Renal cortical epithelial cell (primary cell): Measurements from ENCODE around the gene TRIM28. TPM values are rescaled to one million over a fixed set of nuclear protein-coding genes. Genes with fewer than 3 reads are reported as not detected.

Experiments
- DNase-seq: peaks from one replicate; pipeline ENCODE4 v3.0.0-alpha.2; 2011; ENCODE audit warnings: low read depth
- total RNA-seq: library from RNA; depleted of rRNA; stranded (reverse); fragments of >200 nt; gene quantifications from 2 replicates; pipeline ENCODE4 v1.2.3, GENCODE V29; 2014

TRIM28 gene
- total RNA-seq, 1 donor from 2014 or later: 276 TPM

DNA sequence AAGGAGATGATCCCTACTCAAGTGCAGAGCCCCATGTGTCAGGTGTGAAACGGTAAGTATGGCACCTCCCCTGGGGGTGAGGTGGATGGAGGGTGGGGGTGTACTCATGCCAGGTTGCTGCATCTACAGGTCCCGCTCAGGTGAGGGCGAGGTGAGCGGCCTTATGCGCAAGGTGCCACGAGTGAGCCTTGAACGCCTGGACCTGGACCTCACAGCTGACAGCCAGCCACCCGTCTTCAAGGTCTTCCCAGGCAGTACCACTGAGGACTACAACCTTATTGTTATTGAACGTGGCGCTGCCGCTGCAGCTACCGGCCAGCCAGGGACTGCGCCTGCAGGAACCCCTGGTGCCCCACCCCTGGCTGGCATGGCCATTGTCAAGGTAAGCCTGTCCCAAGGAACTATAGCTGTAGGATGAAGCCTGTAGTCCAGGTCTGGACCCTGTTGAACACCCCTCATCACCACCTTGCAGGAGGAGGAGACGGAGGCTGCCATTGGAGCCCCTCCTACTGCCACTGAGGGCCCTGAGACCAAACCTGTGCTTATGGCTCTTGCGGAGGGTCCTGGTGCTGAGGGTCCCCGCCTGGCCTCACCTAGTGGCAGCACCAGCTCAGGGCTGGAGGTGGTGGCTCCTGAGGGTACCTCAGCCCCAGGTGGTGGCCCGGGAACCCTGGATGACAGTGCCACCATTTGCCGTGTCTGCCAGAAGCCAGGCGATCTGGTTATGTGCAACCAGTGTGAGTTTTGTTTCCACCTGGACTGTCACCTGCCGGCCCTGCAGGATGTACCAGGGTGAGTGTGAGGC is 5.2 kb downstream of the TRIM28 start:
- no peak for DNase-seq

DNA sequence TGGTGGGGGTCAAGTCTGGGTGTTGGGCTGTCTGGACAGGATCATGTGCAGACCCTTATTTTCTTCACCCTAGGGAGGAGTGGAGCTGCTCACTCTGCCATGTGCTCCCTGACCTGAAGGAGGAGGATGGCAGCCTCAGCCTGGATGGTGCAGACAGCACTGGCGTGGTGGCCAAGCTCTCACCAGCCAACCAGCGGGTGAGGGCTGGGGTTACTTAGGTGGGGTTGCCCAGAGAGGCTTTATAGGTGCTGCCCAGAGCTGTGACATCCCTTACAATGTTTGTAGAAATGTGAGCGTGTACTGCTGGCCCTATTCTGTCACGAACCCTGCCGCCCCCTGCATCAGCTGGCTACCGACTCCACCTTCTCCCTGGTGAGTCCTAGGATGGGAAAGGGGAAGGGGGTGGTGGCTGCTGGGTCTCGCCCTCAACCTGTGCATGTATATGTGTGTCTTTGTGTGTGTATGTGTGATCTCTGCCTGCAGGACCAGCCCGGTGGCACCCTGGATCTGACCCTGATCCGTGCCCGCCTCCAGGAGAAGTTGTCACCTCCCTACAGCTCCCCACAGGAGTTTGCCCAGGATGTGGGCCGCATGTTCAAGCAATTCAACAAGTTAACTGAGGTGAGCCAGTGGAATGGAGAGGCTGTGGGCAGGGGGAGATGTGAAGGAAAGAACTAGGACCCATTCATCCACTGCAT is 5.9 kb downstream of the TRIM28 start:
- DNase-seq: no peak

DNA sequence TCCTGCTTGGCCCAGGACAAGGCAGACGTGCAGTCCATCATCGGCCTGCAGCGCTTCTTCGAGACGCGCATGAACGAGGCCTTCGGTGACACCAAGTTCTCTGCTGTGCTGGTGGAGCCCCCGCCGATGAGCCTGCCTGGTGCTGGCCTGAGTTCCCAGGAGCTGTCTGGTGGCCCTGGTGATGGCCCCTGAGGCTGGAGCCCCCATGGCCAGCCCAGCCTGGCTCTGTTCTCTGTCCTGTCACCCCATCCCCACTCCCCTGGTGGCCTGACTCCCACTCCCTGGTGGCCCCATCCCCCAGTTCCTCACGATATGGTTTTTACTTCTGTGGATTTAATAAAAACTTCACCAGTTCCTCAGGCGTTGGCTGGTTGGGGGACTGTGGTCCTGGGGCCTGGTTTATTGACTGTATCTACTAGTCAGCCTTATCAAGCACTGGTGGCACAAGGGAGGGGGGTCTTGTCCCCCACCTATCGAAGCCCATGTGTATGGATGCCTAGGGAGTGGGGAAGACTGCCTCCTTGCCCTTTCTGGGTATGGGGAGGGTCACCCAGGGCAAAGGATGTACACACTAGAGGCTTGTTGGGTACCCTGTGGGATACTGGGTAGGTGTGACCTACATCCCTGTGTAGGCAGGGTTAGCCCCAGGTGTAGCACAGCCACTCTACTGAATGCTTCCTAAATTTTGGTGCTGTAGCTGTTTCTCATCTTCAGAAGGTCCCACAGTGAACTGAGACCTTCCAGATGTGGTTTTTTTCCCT is 6.7 kb downstream of the TRIM28 start:
- DNase-seq: no peak

DNA sequence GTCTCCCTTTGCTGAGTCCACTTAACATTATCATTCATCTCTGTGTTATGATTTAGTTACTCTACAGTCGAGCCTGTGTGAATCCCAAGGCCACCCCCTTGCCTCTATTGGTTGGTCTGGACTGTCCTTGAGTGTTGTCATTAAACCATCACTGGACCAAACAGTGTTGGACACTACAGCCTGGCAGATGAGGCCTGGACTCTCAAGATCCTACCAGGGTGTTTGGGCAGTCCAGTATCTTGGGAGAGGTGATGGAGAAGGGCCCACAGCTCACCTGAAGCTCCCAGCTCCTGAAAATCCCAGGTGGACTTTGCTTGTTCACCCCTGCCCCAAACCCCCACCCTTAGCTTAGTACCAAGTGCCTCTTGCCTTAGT is 7.2 kb downstream of the TRIM28 start:
- DNase-seq: no peak

DNA sequence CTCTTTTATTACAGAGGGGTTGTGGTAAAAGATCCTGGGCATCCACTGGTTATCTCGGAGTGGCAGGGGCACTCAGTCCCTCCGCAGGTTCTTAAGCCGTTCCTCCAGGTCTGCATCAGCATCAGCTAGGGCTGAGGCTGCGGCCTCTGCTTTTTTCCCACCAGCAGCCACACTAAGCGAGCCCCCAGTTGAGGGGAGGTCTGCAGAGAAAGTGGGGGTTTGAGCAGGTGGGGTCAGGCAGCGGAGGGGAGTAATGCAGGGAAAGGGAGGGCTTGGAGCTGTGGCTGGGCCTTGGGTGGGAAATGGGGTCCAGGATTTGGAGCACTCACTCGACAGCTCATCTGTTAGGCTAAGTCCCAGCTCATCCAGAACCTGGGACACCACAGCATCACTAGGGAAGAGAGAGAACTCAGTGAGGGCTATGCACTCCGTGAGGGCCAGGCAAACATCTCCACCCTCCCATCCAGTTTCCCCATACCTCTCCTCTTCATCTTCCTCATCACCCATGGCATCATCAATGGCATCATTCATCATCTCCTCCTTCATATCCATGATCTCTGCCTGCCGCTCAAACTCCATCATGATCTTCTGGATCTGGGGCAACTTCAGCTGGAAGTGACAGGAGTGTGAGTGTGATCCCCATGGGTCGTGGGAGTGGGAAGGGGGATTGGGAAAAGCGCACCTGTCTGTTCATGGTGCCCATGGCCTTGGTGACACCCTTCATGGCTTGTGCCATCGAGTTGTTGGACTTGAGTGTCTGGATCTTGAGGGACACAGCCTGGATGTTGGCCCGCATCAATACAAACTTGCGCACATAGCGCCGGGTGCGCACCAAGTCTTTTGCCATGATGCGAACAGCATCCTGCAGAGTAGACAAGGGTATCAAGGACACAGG is 8.0 kb downstream of the TRIM28 start:
- DNase-seq: no peak

DNA sequence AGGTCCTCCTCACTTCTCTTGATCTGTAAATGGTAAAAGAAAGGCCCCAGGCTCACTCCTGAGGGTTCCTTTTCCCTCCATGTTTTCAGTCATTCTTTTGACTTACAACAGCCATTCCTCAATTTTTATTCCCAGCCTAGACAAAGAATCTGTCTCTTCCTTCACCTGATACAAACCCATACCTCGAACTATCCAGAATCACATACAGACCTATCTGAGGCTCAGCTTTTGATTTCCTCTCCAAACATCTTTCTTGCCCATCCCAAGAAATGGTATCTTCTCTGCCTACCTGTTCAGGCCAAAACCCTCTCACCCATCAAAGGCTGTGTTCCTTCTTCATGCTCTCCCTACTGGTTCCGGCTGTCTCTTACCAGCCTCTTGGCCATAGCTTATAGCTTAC is 8.8 kb downstream of the TRIM28 start:
- DNase-seq: no peak

DNA sequence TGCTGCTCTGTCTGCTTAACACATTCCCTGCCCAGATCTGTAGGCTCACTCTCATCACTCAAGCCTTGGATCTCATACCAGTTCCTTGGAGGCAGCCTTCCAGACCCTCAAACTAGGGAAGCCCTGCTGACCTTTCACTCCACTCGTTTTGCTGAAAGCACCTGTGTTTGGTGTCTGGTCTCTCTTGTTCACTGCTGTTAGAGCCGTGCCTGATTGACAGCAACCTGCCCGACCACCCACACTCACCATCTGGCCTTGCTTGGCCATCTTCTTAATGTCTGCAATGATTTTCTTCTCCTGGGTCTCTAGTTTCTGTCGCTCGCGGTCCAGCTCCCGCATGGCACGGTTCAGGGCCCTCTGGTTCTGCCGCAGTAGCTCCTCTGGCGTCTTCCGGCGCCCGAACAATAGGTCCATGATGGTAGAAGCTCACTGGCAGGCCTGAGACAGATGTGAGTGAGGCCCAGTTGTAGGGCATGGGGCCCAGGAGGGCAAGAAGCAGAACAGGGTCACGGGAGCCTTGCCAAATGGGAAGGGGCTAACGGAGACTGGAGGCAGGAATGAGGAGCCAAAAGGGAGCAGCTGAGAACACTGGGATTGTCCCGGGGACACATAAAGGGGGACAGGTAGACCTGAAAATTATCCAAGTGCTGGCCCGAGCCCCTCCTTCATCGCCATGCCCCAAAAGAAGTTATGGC is 10.1 kb downstream of the TRIM28 start:
- DNase-seq: no peak

DNA sequence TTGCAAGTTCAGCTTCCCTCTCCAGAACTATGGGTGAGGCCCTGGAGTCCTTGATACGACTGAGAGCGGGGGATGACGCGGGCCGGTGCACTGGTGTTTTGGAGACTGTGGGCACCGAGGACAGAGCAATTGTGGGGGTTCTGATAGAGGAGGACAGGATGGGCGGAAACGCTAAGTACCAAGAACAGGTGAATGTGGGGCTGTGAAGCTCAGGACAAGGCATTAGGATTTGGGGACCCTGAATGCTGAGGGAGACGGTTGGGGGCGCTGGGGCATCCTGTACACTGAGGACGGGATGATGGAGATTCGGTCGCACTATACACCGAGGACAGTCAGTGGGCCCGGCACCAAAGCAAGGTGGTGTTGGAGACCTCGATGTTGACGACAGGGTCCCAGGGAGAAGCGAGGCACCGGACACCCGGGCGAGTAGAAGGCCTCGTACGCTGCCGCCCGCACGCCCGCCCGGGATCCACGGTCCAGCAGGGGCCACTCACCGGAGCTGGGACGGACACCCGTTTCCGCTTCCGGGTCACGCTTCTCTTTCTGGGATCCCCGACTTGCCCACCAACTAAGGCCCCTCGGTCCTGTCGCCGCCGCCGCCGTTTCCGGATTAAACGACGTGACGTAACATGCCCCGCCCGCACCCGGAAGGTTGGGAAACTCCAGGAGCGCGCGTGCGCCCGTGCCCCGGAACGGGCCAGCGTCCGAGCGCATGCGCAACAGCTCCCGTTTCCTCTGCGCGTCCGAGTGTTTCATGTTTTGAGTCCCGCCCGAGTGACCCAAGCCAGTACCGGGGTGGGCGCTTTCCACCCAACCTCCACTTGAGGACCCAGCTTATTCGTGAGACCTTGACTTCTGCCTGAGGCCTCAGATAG is 10.9 kb downstream of the TRIM28 start, which contains the start of gene CHMP2A:
Gene CHMP2A, minus strand, starts transcription at position 612 of the 875 bp plus-strand sequence. CDS start 893 bp downstream, outside the sequence.
- DNase-seq: peak; percentile 85

DNA sequence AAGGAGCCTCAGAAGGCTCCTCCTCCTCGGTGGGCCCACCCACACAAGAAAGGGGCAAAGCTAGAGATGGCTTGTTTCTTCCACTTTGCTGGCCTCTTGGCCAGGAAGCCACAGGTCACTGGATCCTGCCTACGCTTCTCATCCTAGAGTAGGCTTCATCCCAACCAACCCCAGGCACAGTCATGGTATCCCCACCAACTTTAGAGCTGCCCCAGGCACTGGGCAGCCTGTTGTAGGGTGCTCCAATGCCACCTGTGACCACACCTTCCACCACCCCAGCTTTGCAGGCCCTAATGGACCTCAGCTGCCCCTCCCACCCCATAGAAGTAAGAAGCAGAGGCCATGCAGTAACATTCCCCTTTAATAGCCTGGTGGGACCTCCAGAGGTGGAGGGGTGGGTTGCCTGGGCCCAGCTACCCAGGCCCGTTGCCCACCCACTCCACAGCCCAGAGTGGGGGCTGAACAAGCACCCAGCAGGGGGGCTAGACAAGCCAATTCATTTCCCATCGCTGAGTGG is 11.6 kb downstream of the TRIM28 start:
- no peak for DNase-seq

DNA sequence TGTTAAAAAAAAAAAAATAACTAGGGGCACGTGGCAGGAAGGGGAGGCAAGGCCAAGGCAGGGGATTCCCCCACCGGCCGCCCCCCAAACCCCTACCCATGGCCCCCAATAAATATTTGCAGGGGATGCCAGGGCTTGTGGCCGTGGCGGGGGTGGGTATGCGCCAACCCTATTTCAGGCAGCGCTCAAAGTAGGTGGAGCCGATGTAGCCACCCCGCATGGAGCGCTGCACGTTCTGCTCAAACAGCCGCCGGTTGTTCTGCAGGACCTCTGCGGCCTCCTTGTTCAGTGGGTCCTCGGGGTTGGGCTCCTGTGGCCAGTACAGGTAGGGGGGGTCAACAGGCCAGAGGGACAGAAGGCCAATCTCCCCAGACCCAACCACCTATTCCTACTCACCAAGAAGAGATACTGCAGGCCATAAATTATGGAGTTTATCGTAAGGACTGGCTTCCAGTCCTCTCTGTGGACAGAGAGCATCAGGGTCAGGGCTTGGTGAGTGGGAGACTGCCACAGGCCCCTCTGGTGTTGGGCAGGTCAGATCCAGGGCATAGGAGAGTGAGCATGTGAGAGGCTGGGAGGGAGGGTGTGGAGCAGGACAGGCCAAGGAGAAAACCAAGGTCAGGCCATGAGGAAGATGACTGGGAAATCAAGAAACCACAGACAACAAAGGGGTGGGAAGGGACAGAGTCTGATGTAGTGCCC is 12.2 kb downstream of the TRIM28 start:
- DNase-seq: no peak

DNA sequence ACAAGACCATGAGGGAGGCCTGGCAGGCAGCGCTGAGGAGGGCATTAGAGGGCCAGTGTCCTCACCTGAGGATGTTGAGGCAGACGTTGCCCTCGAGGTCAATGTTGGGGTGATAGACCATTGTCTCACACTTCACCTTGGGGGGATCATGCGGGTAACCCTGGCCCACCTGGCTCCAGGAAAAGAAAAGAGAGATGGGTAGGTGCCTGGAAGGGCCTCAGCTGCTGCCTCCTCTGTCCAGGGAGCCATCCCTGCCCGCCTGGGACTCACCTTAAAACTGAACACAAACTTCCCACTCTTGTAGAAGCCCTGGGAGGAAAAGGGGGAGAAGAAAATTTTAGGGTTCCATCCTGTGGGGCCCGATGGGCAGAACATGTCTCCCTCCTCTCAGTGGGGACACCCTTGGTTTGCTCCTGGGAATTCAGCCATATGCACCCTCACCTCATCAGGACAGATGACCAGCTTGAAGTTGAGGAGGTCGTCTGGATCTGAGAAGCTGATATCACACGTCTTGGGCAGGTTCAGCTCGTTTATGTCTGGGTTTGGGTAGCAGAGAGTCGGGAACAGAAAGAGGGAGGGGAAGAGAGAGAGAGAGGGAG is 12.9 kb downstream of the TRIM28 start:
- no peak for DNase-seq

DNA sequence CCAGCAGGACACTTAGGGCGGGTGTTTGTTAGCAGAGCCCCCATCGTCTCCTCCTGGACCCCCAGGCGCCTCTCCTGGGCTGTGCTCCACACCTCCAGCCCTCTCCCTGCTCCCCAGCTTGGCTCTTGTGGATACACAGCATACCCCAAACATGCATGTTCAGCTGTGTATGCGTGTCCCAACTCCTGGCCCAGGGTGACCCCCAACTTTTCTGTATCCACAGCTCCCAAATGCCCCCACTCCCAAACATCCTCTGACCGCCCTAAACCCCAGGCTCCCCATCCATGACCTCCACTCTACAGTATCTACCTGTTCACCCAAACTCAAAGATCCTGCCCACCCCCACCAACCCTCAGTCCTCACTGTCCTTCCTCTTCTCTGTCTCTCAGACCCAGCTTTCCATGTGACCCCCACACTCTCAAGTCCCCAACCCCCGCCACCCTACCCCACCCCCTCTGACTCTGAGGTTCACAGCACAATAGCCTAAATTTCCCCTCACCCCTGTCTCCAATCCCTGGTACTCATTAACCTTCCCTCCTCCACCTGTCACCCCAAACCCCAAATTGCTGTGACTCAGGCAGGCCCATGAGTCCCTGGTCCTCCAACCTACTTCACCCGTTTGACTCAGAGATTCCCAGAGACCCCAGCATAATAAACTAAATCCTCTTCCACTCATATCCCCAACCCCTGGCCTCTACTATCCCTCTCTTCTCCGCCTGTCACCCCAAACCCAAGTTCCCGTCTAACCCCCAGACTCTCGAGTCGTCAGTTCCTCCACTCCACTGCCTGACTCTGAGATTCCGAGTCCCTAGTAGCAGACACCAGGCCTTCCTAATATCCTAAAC is 13.6 kb downstream of the TRIM28 start:
- no peak for DNase-seq

DNA sequence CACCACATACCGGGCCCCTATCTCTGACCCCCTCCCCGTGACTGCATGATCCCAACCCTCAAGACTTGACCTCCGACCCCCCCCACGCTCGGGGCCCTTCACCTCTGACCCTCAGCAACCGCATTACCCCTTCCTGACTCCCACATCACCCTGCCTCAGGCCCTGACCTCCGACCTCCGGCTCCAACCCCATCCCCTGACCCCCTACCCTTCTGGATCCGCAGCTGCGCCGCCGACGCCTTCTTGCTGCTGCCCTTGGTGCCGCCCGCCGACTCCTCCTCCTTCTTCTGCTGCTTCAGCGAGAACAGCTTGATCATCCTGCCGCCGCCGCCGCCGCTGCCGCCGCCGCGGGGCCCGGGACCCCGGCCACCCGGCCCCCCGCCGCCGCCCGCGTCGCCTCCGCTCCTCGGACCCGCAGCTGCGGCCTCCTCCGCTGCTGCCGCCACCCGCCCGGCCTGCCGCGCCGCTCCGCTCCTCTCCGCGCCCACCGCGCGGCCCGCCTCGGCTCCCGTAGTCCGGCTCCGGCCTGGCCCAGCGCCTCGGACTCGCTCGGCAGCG is 14.3 kb downstream of the TRIM28 start, which contains the start of gene UBE2M:
Gene UBE2M, minus strand, starts transcription at position 546 of the 557 bp plus-strand sequence. Its CDS starts 230 bp downstream, at position 316.
- DNase-seq: no peak

DNA sequence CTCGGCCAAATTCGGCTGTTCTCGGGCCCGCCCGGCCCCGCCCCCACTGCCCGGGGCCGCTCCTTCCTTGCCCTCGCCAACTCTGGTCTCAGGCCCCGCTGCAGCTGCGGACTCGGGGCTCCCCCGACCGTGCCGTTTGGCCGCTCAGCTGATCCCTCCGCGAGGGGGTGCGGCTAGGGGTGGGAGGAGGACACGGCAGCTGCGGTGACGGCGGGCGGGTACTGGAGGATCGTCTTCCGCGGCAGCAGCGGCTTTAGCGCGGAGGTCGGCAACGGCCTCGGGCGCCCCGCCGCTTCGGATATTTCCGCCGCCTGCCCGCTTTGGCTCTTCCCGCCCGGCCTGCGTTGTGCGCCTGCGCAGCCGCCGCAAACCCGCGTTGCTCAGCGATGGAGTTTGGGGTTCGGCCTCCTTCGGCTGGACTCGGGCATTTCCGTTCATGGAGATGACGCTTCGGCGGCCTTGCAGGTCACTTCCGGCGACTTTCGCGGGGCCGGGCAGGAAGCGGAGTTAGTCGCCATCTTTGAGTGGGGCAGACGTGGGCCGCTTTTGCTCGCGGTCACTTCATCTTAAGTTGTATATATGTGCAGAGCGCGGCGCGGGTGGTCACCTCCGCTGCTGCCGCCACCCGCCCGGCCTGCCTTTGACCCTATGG is 14.9 kb downstream of the TRIM28 start:
- peak; percentile 95 for DNase-seq

DNA sequence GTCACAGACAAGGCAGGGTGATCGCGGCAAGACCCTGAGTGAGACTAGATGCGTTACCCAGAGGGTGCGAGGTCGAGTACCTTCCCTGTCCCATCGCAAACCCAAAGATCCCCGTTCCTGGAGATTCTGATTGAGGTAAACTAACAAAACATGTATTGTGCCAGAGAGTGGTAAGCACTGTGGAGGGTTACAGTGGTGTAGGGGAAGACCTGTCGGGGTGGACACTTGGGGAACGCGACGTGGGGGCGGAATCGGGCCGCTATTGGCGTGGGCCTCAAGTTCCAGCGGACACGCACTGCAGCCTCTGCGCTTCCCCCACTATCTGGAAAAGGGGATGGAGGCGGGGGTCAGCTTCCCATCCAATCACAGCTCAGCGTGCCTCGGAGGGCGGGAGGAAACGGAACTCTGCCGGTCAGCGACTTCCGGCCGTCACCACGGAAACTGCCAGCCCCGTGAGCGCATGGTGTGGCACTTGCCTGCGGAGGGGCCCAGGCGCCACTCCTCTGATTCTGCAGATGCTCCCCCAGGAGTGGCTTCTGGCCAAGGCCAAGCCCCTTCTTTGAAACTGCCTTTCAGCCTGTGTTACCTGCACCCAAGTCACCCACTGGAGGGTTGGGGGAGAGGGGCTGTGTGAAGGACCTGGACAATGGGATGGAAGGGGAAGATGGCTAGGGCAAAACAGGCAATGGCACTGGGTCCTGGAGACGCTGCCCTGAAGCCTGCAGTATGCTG is 15.6 kb downstream of the TRIM28 start:
- DNase-seq: peak; percentile 86
